ENCODE data around the gene MYLK4.

MYLK4 gene

GRCh38 chr6:2733324-2733723 lies 17.4 kb downstream of the MYLK4 start:
- DNase-seq (ENCODE audit: low spot score): peak; percentile 62

- DNase-seq (ENCODE audit: low spot score): no peak
These were observed 18.1 kb downstream of the MYLK4 start for GRCh38 chr6:2732503-2733089.

- no peak for DNase-seq (ENCODE audit: low spot score)
These were observed 19.3 kb downstream of the MYLK4 start for GRCh38 chr6:2731281-2731909.

GRCh38 chr6:2730353-2731107 lies 20.2 kb downstream of the MYLK4 start:
- DNase-seq (ENCODE audit: low spot score): no peak

- no peak for DNase-seq (ENCODE audit: low spot score)
These were observed 20.8 kb downstream of the MYLK4 start for GRCh38 chr6:2729921-2730320.

- DNase-seq (ENCODE audit: low spot score): no peak
These were observed 24.6 kb downstream of the MYLK4 start for GRCh38 chr6:2725999-2726567.

GRCh38 chr6:2725364-2725988 lies 25.2 kb downstream of the MYLK4 start:
- no peak for DNase-seq (ENCODE audit: low spot score)

GRCh38 chr6:2721219-2721618 lies 29.5 kb downstream of the MYLK4 start:
- no peak for DNase-seq (ENCODE audit: low spot score)

GRCh38 chr6:2719093-2719455 lies 31.6 kb downstream of the MYLK4 start:
- DNase-seq (ENCODE audit: low spot score): no peak

GRCh38 chr6:2718334-2719092 lies 32.2 kb downstream of the MYLK4 start:
- no peak for DNase-seq (ENCODE audit: low spot score)

- DNase-seq (ENCODE audit: low spot score): no peak
These were observed 33.6 kb downstream of the MYLK4 start for GRCh38 chr6:2716936-2717700.

- no peak for DNase-seq (ENCODE audit: low spot score)
These were observed 35.0 kb downstream of the MYLK4 start for GRCh38 chr6:2715737-2716136.

- peak; percentile 42 for DNase-seq (ENCODE audit: low spot score)
These were observed 36.4 kb downstream of the MYLK4 start for GRCh38 chr6:2714111-2714895.

- DNase-seq (ENCODE audit: low spot score): no peak
These were observed 37.1 kb downstream of the MYLK4 start for GRCh38 chr6:2713473-2714110.

GRCh38 chr6:2712102-2712501 lies 38.6 kb downstream of the MYLK4 start:
- no peak for DNase-seq (ENCODE audit: low spot score)

GRCh38 chr6:2710412-2710811 lies 40.3 kb downstream of the MYLK4 start:
- DNase-seq (ENCODE audit: low spot score): no peak

GRCh38 chr6:2708456-2708855 lies 42.3 kb downstream of the MYLK4 start:
- no peak for DNase-seq (ENCODE audit: low spot score)

- no peak for DNase-seq (ENCODE audit: low spot score)
These were observed 44.2 kb downstream of the MYLK4 start for GRCh38 chr6:2706558-2706957.

GRCh38 chr6:2705256-2705655 lies 45.5 kb downstream of the MYLK4 start:
- DNase-seq (ENCODE audit: low spot score): no peak

- DNase-seq (ENCODE audit: low spot score): no peak
These were observed 53.4 kb downstream of the MYLK4 start for GRCh38 chr6:2697291-2697690.

All from hepatic stellate cell (primary cell).